Activated T-cell treated with anti-CD3 and anti-CD28 coated beads for 48 hours (primary cell): ENCODE results near the gene SAMD14.

ENCODE experiments used
- DNase-seq: peaks from one replicate; pipeline ENCODE4 v3.0.0-alpha.2; 2020; ENCODE audit warnings: low read depth

SAMD14 gene

GRCh38 chr17:50129728-50130558 lies at the start of gene SAMD14:
TSS of gene SAMD14 (minus strand) at chr17:50130160. CDS start at chr17:50124959, 5,201 bp downstream.
- no peak for DNase-seq

- peak; percentile 30 for DNase-seq
Observed at GRCh38 chr17:50177983-50178834, 48.2 kb upstream of the SAMD14 start.

GRCh38 chr17:50177476-50177875 lies 47.5 kb upstream of the SAMD14 start:
- no peak for DNase-seq

- DNase-seq: no peak
Observed at GRCh38 chr17:50176559-50177357, 46.8 kb upstream of the SAMD14 start.

GRCh38 chr17:50175035-50175807 lies 45.3 kb upstream of the SAMD14 start:
- DNase-seq: no peak

- DNase-seq: no peak
Observed at GRCh38 chr17:50174444-50174843, 44.5 kb upstream of the SAMD14 start.

- no peak for DNase-seq
Observed at GRCh38 chr17:50173335-50173941, 43.5 kb upstream of the SAMD14 start.

GRCh38 chr17:50172936-50173334 lies 43.0 kb upstream of the SAMD14 start:
- no peak for DNase-seq

GRCh38 chr17:50172130-50172529 lies 42.2 kb upstream of the SAMD14 start:
- no peak for DNase-seq

- no peak for DNase-seq
Observed at GRCh38 chr17:50171371-50172071, 41.6 kb upstream of the SAMD14 start.

GRCh38 chr17:50170662-50171370 lies 40.9 kb upstream of the SAMD14 start:
- DNase-seq: no peak

GRCh38 chr17:50169881-50170459 lies 40.0 kb upstream of the SAMD14 start:
- no peak for DNase-seq

- DNase-seq: no peak
Observed at GRCh38 chr17:50169121-50169764, 39.3 kb upstream of the SAMD14 start.

- DNase-seq: no peak
Observed at GRCh38 chr17:50168319-50168718, 38.4 kb upstream of the SAMD14 start.

- DNase-seq: no peak
Observed at GRCh38 chr17:50167371-50167770, 37.4 kb upstream of the SAMD14 start.

GRCh38 chr17:50166518-50167181 lies 36.7 kb upstream of the SAMD14 start:
- DNase-seq: no peak

GRCh38 chr17:50165867-50166517 lies 36.0 kb upstream of the SAMD14 start, which contains the start of gene SGCA:
TSS of gene SGCA (plus strand) at chr17:50166005. CDS start at chr17:50166041, 36 bp downstream.
- no peak for DNase-seq

- no peak for DNase-seq
Observed at GRCh38 chr17:50165466-50165865, 35.5 kb upstream of the SAMD14 start.
